Right lobe of liver (tissue), 6 donors: ENCODE measurements around the gene MAGI1. TPM values are rescaled to one million over a fixed set of nuclear protein-coding genes. Genes with fewer than 3 reads are reported as not detected.

ENCODE experiments used
- ATAC-seq, 4 donors: fragments of 200-7000 bp; cut with Tn5 transposase; one replicate each; pipeline ENCODE4 v1.9.1; 2020; ENCODE audit warnings: mild to moderate bottlenecking in 4 of 4, moderate library complexity in 4 of 4
- DNase-seq, 3 donors: peaks; one replicate each; pipeline ENCODE4 v3.0.0-alpha.2; 2020
- H3K27ac ChIP-seq, 3 donors: fragments of 200-600 bp; one replicate each; pipeline ENCODE4 v1.8.0; 2022
- H3K27me3 ChIP-seq, 2 donors: fragments of 200-600 bp; one replicate each; pipeline ENCODE4 v1.8.0; 2022
- H3K36me3 ChIP-seq, 4 donors: fragments of 200-600 bp; sonication (generic) in 1 of 4; one replicate each; pipeline versions ENCODE4 v1.5.1 to v1.8.0; 2017 to 2022; ENCODE audit warnings: control low read depth in 1 of 4
- H3K4me1 ChIP-seq, 4 donors: fragments of 200-600 bp; sonication (generic) in 1 of 4; one replicate each; pipeline versions ENCODE4 v1.5.1 to v1.8.0; 2017 to 2022; ENCODE audit warnings: control low read depth in 1 of 4
- H3K4me3 ChIP-seq, 3 donors: fragments of 200-600 bp; one replicate each; pipeline ENCODE4 v1.8.0; 2022
- H3K9me3 ChIP-seq, 4 donors: fragments of 200-600 bp; sonication (generic) in 1 of 4; one replicate each; pipeline versions ENCODE4 v1.5.1 to v1.8.0; 2017 to 2022; ENCODE audit warnings: control low read depth in 1 of 4
- CTCF ChIP-seq, 4 donors: fragments of 200-600 bp in 3 of 4; fragments of 450-650 bp in 1 of 4; IDR thresholded peaks; one replicate each; pipeline versions ENCODE4 v1.5.1 to v1.8.0; 2016 to 2022; ENCODE audit warnings: antibody characterized with exemption in 4 of 4, mild to moderate bottlenecking in 2 of 4
- POLR2A ChIP-seq: fragments of 450-650 bp; IDR thresholded peaks from one replicate; pipeline ENCODE4 v1.6.1; 2017; ENCODE audit warnings: antibody characterized with exemption, mild to moderate bottlenecking
- WGBS: methylation state at CpG from one replicate; pipeline ENCODE4 v1.1.6; 2018; ENCODE audit warnings: low coverage, low lambda C conversion rate; ENCODE audit not compliant: insufficient coverage; ENCODE audit errors: missing lambda C conversion rate; 5-methylcytosine and 5-hydroxymethylcytosine counted together
- intact Hi-C, 2 donors: fragments of 100-400 bp; cut with DNase I; formaldehyde crosslinking; loops; one replicate each; pipeline versions ENCODE4 v1.11.2 to v1.14.1; 2022
- total RNA-seq, 6 experiments: library from RNA; depleted of rRNA in 2 of 6; stranded (reverse); fragments of >200 nt in 2 of 6; fragmentation: NEBNext Ultra II Directional in 3 of 6; extraction: Animal tissue kit (Norgen Biotek cat#: 25700) in 3 of 6; gene quantifications; one replicate each; pipeline versions ENCODE4 v1.1.0 to v1.2.4, GENCODE V29; 2016 to 2023
- donor health status: DM: no; HTN: yes; CAD: no.
- donor health status: DM: no; HTN: no; CAD: no.
- donor health status: DM: no; HTN: no; CAD: no.
- donor health status: DM: no; HTN: yes; CAD: no.
- donor health status: DM: no; HTN: yes; CAD: no.

Gene MAGI1
- total RNA-seq, 6 experiments from 2014 or later, result 22.6 to 37.7 (median 26.9) TPM

- intact Hi-C loops, result no loop called here
- Histone ChIP-seq H3K27ac (no peak overlapping the region), H3K4me3 (no peak overlapping the region), H3K9me3 (no peaks in the 10 kb centered on the region), H3K36me3 (no peaks in the 10 kb centered on the region), H3K27me3 (no peaks in the 10 kb centered on the region), H3K4me1 (peaks cover 0 to 4% (median 0%) of the 10 kb centered on the region in 4 donors)
- 93% methylated on average over 4 of the region's 4 CpGs for WGBS
- no peak for DNase-seq
- TF ChIP-seq POLR2A, result no peak
- ATAC-seq, result no peak
These were observed 360.2 kb downstream of the MAGI1 start for GRCh38 chr3:65678516-65678915.

- ATAC-seq (no peak), DNase-seq (no peak)
- H3K9me3 ChIP-seq, result no peaks in the 10 kb centered on the region
- WGBS, result 54% methylated on average over 3 of the region's 3 CpGs
- H3K4me3 ChIP-seq, result no peak overlapping the region
- no peaks in the 10 kb centered on the region for H3K36me3 ChIP-seq
- no peaks in the 10 kb centered on the region for H3K27me3 ChIP-seq
- intact Hi-C loops, result no loop called here
- peaks cover 0 to 4% (median 0%) of the 10 kb centered on the region in 4 donors for H3K4me1 ChIP-seq
- H3K27ac ChIP-seq, result no peak overlapping the region
- TF ChIP-seq POLR2A (no peak), CTCF (IDR thresholded peaks at IDR 0.05) (no peak)
These were observed 361.2 kb downstream of the MAGI1 start for GRCh38 chr3:65677486-65678010.

DNA sequence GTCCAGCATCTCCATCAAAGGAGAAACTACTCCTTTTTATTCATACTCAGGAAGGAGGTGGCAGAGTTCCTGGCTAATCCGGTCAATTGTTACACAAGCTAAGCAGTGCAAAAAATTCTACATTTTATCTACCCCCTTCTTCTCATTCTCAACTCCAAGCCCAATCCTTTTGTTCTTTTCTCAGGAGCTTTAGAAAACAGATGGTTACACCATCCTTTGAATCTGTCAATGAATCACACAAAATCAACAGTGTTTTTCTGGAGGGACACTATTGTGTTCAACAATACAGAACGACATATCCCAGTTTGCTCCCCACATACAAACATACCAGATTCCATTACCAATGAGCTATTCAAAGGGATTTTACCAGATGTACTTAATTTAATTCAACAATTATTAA lies 362.1 kb downstream of the MAGI1 start:
- TF ChIP-seq CTCF (IDR thresholded peaks at IDR 0.05) (no peak), POLR2A (no peak)
- 41% methylated on average over 2 of the region's 2 CpGs for WGBS
- intact Hi-C loops, result no loop called here

DNA sequence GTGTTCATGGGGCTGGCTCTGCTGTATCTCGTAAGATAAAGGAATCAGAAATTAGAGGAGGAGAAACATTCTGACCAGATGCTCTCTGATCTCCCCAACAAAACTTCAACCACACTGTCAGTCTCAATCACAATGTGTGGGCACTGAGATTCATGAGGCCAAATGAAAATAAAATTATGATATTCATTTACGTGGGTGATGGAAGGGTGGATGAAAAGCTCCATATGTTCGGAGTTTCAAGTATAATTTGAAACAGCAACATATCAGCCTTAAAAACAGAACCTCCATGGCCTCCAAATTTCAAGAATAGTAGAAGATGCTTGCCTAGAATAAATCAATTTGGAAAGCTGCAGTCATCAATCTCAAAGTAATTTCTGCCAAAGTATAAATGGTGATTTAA lies 363.7 kb downstream of the MAGI1 start:
- TF ChIP-seq CTCF (IDR thresholded peaks at IDR 0.05) (no peak), POLR2A (no peak)
- intact Hi-C loops, result no loop called here
- 78% methylated on average over 3 of the region's 3 CpGs for WGBS

More for the DNA sequence above, 362.1 kb downstream of the MAGI1 start:
- no peak for DNase-seq
- Histone ChIP-seq H3K27ac (no peak overlapping the region), H3K27me3 (no peaks in the 10 kb centered on the region), H3K36me3 (no peaks in the 10 kb centered on the region), H3K9me3 (no peaks in the 10 kb centered on the region), H3K4me1 (peaks cover 0 to 4% (median 0%) of the 10 kb centered on the region in 4 donors), H3K4me3 (no peak overlapping the region)
- peak in 3 of 4 donors; percentile 33 to 68 (median 65) for ATAC-seq

GRCh38 chr3:65674226-65674625 lies 364.5 kb downstream of the MAGI1 start:
- Histone ChIP-seq H3K27ac (no peak overlapping the region), H3K4me1 (peaks cover 0 to 22% (median 1%) of the 10 kb centered on the region in 4 donors), H3K36me3 (no peaks in the 10 kb centered on the region), H3K9me3 (no peaks in the 10 kb centered on the region), H3K27me3 (no peaks in the 10 kb centered on the region), H3K4me3 (no peak overlapping the region)
- ATAC-seq (no peak), DNase-seq (no peak)
- TF ChIP-seq POLR2A (no peak), CTCF (IDR thresholded peaks at IDR 0.05) (no peak)
- WGBS, result 51% methylated on average over 2 of the region's 2 CpGs
- intact Hi-C loops, result no loop called here

More for the DNA sequence above, 363.7 kb downstream of the MAGI1 start:
- H3K4me1 ChIP-seq, result peaks cover 0 to 15% (median 0%) of the 10 kb centered on the region in 4 donors
- DNase-seq, result no peak
- H3K36me3 ChIP-seq, result no peaks in the 10 kb centered on the region
- no peak for ATAC-seq
- no peak overlapping the region for H3K4me3 ChIP-seq
- no peaks in the 10 kb centered on the region for H3K27me3 ChIP-seq
- H3K9me3 ChIP-seq, result no peaks in the 10 kb centered on the region
- H3K27ac ChIP-seq, result no peak overlapping the region
